Uterus (tissue), 2 donors: ENCODE measurements around the gene PRDM15.

ENCODE experiments used
- POLR2A ChIP-seq, 2 donors: fragments of 450-650 bp; IDR thresholded peaks; one replicate each; pipeline ENCODE4 v1.6.1; 2016; ENCODE audit warnings: antibody characterized with exemption in 2 of 2, mild to moderate bottlenecking in 1 of 2, moderate library complexity in 1 of 2
- TF ChIP-seq, protein P1 (sequence below), 4 experiments: fragments of 200-600 bp in 2 of 4; fragments of 450-650 bp in 2 of 4; sonication (generic) in 2 of 4; IDR thresholded peaks; one replicate each; pipeline ENCODE4 v1.5.1; 2016 to 2019; ENCODE audit warnings: antibody characterized with exemption in 4 of 4, mild to moderate bottlenecking in 2 of 4, moderate library complexity in 1 of 4

DNA sequence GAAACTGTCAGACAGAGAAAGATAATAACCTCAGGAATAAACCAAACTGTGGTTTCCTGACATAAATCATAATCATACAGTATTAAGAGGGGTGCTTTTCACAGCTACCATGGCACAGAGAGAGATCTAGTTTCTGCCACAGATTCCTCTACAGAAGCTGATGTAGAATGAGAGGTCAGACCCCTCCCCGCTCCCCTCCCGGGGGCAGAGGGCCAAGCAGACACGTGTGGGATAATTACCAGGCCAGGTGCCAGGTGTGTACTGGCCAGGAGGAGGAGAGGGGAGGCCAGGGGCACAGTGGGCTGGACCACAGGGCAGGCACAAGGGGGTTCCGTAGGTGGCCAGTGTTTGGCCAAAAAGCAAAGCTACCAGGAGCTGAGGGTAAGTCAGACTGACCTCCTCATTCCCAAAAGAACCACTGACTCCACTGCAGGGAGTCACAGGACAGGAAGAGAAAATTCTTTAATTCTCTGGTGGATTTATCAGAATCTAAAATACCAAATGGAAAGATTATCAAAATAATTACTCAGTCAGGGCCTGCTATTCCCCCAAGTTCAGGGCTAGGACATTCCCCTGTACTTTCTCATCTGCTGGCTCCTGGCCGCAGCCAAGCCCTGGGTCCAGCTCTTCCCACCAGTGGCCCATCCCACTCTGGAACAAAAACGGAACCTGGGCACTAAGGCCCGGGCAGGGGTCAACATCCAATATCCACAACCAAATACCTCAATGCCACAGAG lies 44.7 kb upstream of the PRDM15 start:
- TF ChIP-seq, protein P1, sequence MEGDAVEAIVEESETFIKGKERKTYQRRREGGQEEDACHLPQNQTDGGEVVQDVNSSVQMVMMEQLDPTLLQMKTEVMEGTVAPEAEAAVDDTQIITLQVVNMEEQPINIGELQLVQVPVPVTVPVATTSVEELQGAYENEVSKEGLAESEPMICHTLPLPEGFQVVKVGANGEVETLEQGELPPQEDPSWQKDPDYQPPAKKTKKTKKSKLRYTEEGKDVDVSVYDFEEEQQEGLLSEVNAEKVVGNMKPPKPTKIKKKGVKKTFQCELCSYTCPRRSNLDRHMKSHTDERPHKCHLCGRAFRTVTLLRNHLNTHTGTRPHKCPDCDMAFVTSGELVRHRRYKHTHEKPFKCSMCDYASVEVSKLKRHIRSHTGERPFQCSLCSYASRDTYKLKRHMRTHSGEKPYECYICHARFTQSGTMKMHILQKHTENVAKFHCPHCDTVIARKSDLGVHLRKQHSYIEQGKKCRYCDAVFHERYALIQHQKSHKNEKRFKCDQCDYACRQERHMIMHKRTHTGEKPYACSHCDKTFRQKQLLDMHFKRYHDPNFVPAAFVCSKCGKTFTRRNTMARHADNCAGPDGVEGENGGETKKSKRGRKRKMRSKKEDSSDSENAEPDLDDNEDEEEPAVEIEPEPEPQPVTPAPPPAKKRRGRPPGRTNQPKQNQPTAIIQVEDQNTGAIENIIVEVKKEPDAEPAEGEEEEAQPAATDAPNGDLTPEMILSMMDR (IDR thresholded peaks at IDR 0.05): no peak
- TF ChIP-seq POLR2A (IDR thresholded peaks at IDR 0.05): no peak
